GM19035 (cell line): ENCODE measurements around the gene EPS15.
"Not testable (repeated sequence)": the region's sequence is repeated elsewhere in the genome, so short reads cannot be mapped to it uniquely, and the experiment has no call there.

Experiments used
- ATAC-seq: cut with Tn5 transposase; IDR thresholded peaks from one replicate; pipeline ENCODE4 v1.9.1; 2021; ENCODE audit not compliant: unreplicated experiment

EPS15 gene

GRCh38 chr1:51432146-51432545 is 86.9 kb downstream of the EPS15 start:
- no peak for ATAC-seq

DNA sequence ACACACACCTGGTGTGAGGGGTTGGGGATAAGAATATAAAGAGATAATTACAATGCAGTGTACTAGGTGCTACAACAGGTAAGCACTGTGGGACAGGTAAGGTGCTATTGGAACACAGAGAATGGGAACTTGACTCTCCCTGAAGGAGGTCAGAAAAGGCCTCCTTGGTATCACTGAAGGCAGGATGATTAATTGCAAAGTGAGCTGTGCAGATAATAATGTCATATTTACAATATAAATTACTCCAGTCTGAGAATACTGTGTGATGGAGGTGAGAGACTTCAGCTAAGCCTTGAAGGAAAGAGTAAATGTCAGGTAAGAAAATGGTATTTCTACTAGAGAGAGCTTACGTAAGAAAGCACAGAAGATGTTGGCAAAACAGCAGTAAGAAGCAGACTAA is 91.6 kb downstream of the EPS15 start:
- no peak for ATAC-seq

- no peak for ATAC-seq
Measured at GRCh38 chr1:51425955-51426354, 93.1 kb downstream of the EPS15 start.

- no peak for ATAC-seq
Measured at GRCh38 chr1:51425273-51425672, 93.8 kb downstream of the EPS15 start.

GRCh38 chr1:51423073-51423821 is 95.8 kb downstream of the EPS15 start:
- no peak for ATAC-seq

DNA sequence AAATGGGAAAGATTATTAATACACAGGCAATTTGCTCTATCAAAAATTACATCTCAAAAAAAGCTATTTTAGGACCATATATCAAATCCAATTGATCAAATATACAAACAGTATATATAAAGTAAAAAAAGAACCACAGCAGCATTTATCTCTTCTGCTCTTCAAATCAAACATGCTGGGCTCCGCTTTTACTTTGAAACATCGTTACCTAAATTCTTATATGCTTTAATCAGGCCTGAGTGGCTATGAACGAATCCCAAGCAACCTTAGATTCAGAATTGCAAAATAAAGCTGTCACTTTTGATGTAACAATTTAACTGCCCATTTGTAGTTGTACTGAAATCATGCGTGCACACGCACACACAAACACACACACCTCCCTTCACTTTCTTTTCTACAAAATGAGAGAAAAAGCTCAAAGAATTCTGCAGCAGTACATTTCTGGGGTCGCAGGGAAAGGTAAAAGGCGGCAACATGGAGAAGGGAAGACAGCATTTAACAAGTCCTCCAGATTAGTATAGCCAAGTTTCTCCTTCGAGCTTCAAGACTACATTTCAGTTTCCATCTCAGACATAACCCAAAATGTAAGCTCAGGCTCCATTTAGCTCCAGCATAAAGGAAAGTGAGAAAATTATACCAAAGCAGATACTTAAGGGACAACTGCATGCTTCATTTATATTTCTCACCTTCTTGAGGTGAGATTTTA is 96.5 kb downstream of the EPS15 start:
- ATAC-seq = no peak

GRCh38 chr1:51421964-51422363 is 97.1 kb downstream of the EPS15 start:
- no peak for ATAC-seq

DNA sequence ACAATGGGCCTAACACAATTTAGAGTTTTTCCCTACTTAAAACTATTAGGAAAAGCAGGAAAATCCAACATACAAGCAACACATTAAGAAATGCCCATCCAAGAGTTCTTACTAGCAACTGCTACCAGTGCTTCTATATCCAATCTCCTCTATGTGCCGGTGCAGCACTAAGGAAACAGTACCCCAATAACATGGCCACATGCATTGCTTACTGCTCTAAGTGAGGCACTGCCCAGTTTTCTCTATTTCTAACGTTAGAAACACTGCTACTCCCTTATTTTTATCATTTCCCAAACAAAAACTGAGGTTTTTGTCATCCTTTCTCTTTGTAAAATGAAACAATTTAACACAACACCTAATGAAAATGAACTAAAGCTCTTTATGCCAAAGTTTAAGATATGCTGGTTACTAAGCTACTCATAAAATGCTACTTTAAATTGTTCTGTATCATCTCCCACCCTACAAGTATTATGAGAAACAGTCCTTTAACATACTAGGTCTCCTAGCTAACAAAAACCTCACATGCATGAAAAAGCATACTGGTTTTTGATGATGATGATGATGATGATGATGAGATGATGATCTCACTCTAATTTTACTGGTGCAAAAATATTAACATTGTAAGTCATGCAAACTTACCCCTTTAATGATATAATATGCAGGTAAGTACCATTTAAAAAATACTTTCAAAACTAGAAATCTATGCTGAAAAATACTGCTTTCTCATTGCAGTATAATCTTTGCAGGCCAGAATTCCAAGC is 98.0 kb downstream of the EPS15 start:
- ATAC-seq = no peak

- ATAC-seq = no peak
Measured at GRCh38 chr1:51418384-51418959, 100.6 kb downstream of the EPS15 start.

GRCh38 chr1:51417496-51418383 is 101.3 kb downstream of the EPS15 start:
- no peak for ATAC-seq

- ATAC-seq = no peak
Measured at GRCh38 chr1:51416910-51417309, 102.2 kb downstream of the EPS15 start.

DNA sequence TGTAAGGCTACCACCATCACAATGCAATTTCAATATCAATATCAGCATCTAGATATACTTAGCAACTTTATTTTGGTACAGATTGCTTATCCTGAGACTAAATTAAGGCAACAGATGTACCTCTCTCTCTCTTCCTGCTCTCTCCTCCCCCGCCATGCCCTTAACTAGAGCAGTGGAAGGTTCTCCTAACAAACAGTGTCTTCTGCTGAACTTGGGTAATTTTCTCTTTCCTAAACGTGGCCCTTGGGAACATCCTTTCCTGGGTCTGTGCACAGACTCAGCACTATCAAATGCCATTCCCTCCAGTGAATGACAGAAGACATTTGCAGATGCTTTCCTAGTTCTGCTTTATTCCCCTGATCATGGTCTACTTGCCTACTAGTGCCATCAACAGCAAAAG is 103.1 kb downstream of the EPS15 start:
- no peak for ATAC-seq

DNA sequence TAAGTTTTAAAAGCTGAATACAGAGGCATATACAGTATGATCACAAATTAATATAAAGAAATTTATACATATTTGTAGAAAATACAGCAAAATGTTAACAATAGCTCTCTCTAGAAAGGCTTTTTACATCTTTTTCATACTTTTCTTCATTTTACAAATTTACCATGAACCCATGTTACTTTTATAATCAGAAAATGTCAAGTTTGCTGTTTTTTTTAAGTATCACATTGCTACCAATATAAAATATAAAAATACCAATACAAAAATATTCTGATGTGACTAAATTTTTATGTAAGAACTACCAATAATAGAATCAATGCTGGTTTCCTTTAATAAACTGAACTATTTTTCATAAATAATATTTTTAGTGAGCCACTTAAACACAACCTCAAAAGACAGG is 104.3 kb downstream of the EPS15 start:
- ATAC-seq = no peak

DNA sequence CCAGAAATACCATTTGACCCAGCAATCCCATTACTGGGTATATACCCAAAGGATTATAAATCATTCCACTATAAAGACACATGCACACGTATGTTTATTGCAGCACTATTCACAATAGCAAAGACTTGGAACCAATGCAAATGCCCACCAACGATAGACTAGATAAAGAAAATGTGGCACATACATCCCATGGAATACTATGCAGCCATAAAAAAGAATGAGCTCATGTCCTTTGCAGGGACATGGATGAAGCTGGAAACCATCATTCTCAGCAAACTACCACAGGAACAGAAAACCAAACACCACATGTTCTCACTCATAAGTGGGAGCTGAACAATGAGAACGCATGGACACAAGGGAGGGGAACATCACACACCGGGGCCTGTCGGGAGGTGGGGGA is 107.2 kb downstream of the EPS15 start:
- not testable (repeated sequence) for ATAC-seq

DNA sequence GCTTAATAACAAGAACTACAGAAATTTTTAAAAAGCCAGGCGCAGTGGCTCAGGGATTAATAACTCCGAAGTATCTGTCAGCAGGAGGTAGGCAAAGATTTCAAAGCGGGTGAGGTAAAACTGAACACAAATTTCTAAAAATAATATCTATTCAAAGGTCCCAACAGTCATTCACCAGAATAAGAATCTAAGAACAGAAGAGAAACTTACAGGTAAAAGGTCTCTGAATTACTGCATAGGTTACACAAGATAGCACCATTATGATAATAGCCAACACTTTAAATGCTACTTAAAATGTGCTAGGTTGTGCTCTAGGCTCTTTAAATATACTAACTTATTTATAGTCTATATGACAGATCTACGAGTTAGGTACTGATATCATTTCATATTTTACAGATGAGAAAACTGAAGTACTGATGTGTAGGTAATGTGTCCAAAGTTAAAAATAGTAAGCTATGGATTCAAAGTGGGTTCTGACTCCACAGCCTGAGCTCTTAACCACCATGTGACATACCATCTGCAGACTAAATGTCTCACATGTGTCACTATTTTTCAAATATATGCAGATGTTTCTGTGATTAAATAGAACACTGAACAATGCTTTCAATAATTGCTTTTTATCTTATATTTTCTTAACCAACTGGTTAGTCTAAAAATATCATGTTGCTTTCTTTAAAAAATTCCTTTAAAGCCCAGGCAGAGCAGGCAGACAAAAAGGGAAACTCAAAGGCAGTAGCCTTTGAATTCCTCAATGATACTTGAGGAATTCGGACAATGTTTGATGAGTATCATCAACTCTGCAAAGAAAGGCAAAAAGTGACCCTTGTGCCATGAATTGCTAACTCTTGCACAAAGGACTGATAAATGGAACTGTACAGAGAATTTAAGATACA is 108.3 kb downstream of the EPS15 start:
- no peak for ATAC-seq

GRCh38 chr1:51409755-51410541 is 109.1 kb downstream of the EPS15 start:
- not testable (repeated sequence) for ATAC-seq

- no peak for ATAC-seq
Measured at GRCh38 chr1:51392241-51392640, 126.8 kb downstream of the EPS15 start.

DNA sequence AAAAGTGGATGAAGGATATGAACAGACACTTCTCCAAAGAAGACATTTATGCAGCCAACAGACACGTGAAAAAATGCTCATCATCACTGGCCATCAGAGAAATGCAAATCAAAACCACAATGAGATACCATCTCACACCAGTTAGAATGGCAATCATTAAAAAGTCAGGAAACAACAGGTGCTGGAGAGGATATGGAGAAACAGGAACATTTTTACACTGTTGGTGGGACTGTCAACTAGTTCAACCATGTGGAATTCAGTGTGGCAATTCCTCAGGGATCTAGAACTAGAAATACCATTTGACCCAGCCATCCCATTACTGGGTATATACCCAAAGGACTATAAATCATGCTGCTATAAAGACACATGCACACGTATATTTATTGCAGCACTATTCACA is 128.4 kb downstream of the EPS15 start:
- not testable (repeated sequence) for ATAC-seq

- ATAC-seq = not testable (repeated sequence)
Measured at GRCh38 chr1:51387288-51387687, 131.8 kb downstream of the EPS15 start.
